Upper lobe of right lung (tissue), 1 donor: ENCODE results near the gene CAMTA1. TPM values are rescaled to one million over a fixed set of nuclear protein-coding genes. Genes with fewer than 3 reads are reported as not detected.

ENCODE experiments used
- ATAC-seq: fragments of 200-7000 bp; cut with Tn5 transposase; one replicate; pipeline ENCODE4 v1.9.1; 2020; ENCODE audit warnings: mild to moderate bottlenecking, moderate library complexity
- DNase-seq: peaks from one replicate; pipeline ENCODE4 v3.0.0-alpha.2; 2020
- H3K27ac ChIP-seq: fragments of 200-600 bp; one replicate; pipeline ENCODE4 v1.8.0; 2022
- H3K27me3 ChIP-seq: fragments of 200-600 bp; one replicate; pipeline ENCODE4 v1.8.0; 2022; ENCODE audit warnings: mild to moderate bottlenecking
- H3K36me3 ChIP-seq: fragments of 200-600 bp; one replicate; pipeline ENCODE4 v1.8.0; 2022
- H3K4me1 ChIP-seq: fragments of 200-600 bp; one replicate; pipeline ENCODE4 v1.8.0; 2022
- H3K4me3 ChIP-seq: fragments of 200-600 bp; one replicate; pipeline ENCODE4 v1.8.0; 2022; ENCODE audit warnings: mild to moderate bottlenecking
- H3K9me3 ChIP-seq: fragments of 200-600 bp; one replicate; pipeline ENCODE4 v1.8.0; 2022
- intact Hi-C: fragments of 100-400 bp; cut with DNase I; formaldehyde crosslinking; loops from one replicate; pipeline ENCODE4 v1.11.0; 2022
- total RNA-seq: library from RNA; stranded (reverse); fragmentation: NEBNext Ultra II Directional; extraction: Animal tissue kit (Norgen Biotek cat#: 25700); gene quantifications from one replicate; pipeline ENCODE4 v1.2.1, GENCODE V29; 2021
- TF ChIP-seq, protein P1 (sequence below): fragments of 200-600 bp; IDR thresholded peaks from one replicate; pipeline ENCODE4 v1.8.0; 2022; ENCODE audit warnings: antibody characterized with exemption
- donor health status: DM: no; HTN: yes; CAD: no; lungs with severe emphysema.

The CAMTA1 gene
- total RNA-seq, 1 donor from 2014 or later = 63.4 TPM

DNA sequence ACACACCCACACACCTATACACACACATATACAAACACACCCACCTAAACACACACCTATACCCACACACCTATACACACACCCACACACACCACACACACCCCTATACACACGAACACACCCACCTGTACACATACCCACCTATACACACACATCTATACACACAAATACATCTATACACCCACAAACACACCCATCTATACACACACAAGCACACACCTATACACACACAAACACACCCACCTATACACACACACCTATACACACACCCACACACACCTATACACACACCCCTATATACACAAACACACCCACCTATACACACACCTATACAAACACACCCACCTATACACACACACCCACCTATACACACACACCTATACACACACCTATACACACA lies 869.5 kb downstream of the CAMTA1 start:
- Histone ChIP-seq H3K27ac (no peak overlapping the region), H3K4me1 (peaks cover under 1% of the 10 kb centered on the region), H3K9me3 (no peaks in the 10 kb centered on the region), H3K4me3 (no peak overlapping the region), H3K36me3 (no peaks in the 10 kb centered on the region), H3K27me3 (no peaks in the 10 kb centered on the region)
- TF ChIP-seq, protein P1, sequence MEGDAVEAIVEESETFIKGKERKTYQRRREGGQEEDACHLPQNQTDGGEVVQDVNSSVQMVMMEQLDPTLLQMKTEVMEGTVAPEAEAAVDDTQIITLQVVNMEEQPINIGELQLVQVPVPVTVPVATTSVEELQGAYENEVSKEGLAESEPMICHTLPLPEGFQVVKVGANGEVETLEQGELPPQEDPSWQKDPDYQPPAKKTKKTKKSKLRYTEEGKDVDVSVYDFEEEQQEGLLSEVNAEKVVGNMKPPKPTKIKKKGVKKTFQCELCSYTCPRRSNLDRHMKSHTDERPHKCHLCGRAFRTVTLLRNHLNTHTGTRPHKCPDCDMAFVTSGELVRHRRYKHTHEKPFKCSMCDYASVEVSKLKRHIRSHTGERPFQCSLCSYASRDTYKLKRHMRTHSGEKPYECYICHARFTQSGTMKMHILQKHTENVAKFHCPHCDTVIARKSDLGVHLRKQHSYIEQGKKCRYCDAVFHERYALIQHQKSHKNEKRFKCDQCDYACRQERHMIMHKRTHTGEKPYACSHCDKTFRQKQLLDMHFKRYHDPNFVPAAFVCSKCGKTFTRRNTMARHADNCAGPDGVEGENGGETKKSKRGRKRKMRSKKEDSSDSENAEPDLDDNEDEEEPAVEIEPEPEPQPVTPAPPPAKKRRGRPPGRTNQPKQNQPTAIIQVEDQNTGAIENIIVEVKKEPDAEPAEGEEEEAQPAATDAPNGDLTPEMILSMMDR = no peak
- no peak for ATAC-seq
- no peak for DNase-seq
- intact Hi-C loops = no loop called here

- no peak overlapping the region for H3K27ac ChIP-seq
- no peak for ATAC-seq
- H3K36me3 ChIP-seq = no peaks in the 10 kb centered on the region
- H3K9me3 ChIP-seq = no peaks in the 10 kb centered on the region
- no peak overlapping the region for H3K4me3 ChIP-seq
- no peaks in the 10 kb centered on the region for H3K27me3 ChIP-seq
- TF ChIP-seq, protein P1 = no peak
- intact Hi-C loops = no loop called here
- no peak for DNase-seq
- H3K4me1 ChIP-seq = no peaks in the 10 kb centered on the region
Measured at GRCh38 chr1:7655354-7655753, 870.1 kb downstream of the CAMTA1 start.

- no peaks in the 10 kb centered on the region for H3K4me1 ChIP-seq
- no peaks in the 10 kb centered on the region for H3K36me3 ChIP-seq
- H3K4me3 ChIP-seq = no peak overlapping the region
- H3K27me3 ChIP-seq = no peaks in the 10 kb centered on the region
- TF ChIP-seq, protein P1 = no peak
- H3K9me3 ChIP-seq = no peaks in the 10 kb centered on the region
- no peak overlapping the region for H3K27ac ChIP-seq
- DNase-seq (no peak), ATAC-seq (no peak)
- intact Hi-C loops = no loop called here
Measured at GRCh38 chr1:7656557-7657215, 871.4 kb downstream of the CAMTA1 start.

GRCh38 chr1:7657287-7658016 lies 872.2 kb downstream of the CAMTA1 start:
- Histone ChIP-seq H3K27me3 (no peaks in the 10 kb centered on the region), H3K4me1 (no peaks in the 10 kb centered on the region), H3K27ac (no peak overlapping the region), H3K4me3 (no peak overlapping the region), H3K36me3 (no peaks in the 10 kb centered on the region), H3K9me3 (no peaks in the 10 kb centered on the region)
- ATAC-seq (no peak), DNase-seq (no peak)
- intact Hi-C loops = no loop called here
- TF ChIP-seq, protein P1 = no peak

DNA sequence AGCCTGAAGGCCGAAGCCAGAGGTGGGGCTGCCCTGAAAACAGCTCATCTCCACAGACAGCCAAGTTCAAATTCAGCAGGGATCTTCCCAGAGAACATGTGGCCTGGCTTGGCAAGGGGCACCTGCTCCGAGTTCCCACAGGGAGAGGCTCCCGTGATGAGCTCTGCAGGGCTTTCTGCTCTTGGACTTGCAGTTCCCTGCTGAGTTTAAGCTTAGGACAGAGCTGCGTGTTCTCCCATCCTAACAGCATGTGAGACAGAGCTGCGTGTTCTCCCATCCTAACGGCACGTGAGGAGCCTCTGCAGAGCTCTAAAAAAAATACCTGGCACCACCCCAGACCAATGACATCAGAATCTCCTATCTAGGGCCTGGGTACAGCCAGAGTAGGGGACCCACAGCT lies 872.8 kb downstream of the CAMTA1 start:
- Histone ChIP-seq H3K9me3 (no peaks in the 10 kb centered on the region), H3K36me3 (no peaks in the 10 kb centered on the region), H3K4me1 (no peaks in the 10 kb centered on the region), H3K27ac (no peak overlapping the region), H3K27me3 (no peaks in the 10 kb centered on the region), H3K4me3 (no peak overlapping the region)
- DNase-seq (no peak), ATAC-seq (no peak)
- TF ChIP-seq, protein P1 = no peak
- intact Hi-C loops = no loop called here
